Trophoblast cell (in vitro differentiated cells and primary cell): ENCODE data around the gene FLNB.

ENCODE experiments used
- DNase-seq, 2 donors: peaks; one replicate each; pipeline ENCODE4 v3.0.0-alpha.2; 2016
- H2AFZ ChIP-seq: 2 replicates; pipeline ENCODE4 v1.6.1; 2013; ENCODE audit warnings: low read length, moderate library complexity, mild to moderate bottlenecking; ENCODE audit not compliant: insufficient read depth, poor library complexity
- H2AK5ac ChIP-seq: 2 replicates; pipeline ENCODE4 v1.6.1; 2013; ENCODE audit warnings: mild to moderate bottlenecking, low read length
- H2BK120ac ChIP-seq: 2 replicates; pipeline ENCODE4 v1.6.1; 2013; ENCODE audit warnings: low read length, mild to moderate bottlenecking, moderate library complexity; ENCODE audit not compliant: insufficient read depth, poor library complexity
- H2BK12ac ChIP-seq: 2 replicates; pipeline ENCODE4 v1.6.1; 2013; ENCODE audit warnings: mild to moderate bottlenecking, low read length, moderate library complexity
- H2BK5ac ChIP-seq: 2 replicates; pipeline ENCODE4 v1.6.1; 2013; ENCODE audit warnings: low read length, low read depth, moderate library complexity, mild to moderate bottlenecking; ENCODE audit not compliant: poor library complexity
- H3K14ac ChIP-seq: 2 replicates; pipeline ENCODE4 v1.6.1; 2013; ENCODE audit warnings: mild to moderate bottlenecking, low read length
- H3K18ac ChIP-seq: 2 replicates; pipeline ENCODE4 v1.6.1; 2013; ENCODE audit warnings: mild to moderate bottlenecking, low read length
- H3K23ac ChIP-seq: 2 replicates; pipeline ENCODE4 v1.6.1; 2013; ENCODE audit warnings: low read length
- H3K27ac ChIP-seq: 2 replicates; pipeline ENCODE4 v1.5.1; 2013; ENCODE audit warnings: low read depth, mild to moderate bottlenecking, inconsistent platforms, low read length, moderate library complexity
- H3K27me3 ChIP-seq: 2 replicates; pipeline ENCODE4 v1.6.1; 2013; ENCODE audit warnings: inconsistent platforms, mild to moderate bottlenecking, low read length, moderate library complexity; ENCODE audit not compliant: insufficient read depth
- H3K36me3 ChIP-seq, 2 experiments: 1 replicate in 1 of 2; 2 replicates in 1 of 2; pipeline ENCODE4 v1.6.1; 2013; ENCODE audit warnings: low read length in 2 of 2, mild to moderate bottlenecking in 2 of 2, moderate library complexity in 1 of 2; ENCODE audit not compliant: insufficient read depth in 2 of 2, control insufficient read depth in 1 of 2
- H3K4ac ChIP-seq: 2 replicates; pipeline ENCODE4 v1.6.1; 2013; ENCODE audit warnings: low read depth, mild to moderate bottlenecking, low read length, moderate library complexity
- H3K4me1 ChIP-seq, 2 experiments: 1 replicate in 1 of 2; 2 replicates in 1 of 2; pipeline ENCODE4 v1.6.1; 2013; ENCODE audit warnings: low read length in 2 of 2, mild to moderate bottlenecking in 2 of 2, moderate library complexity in 1 of 2; ENCODE audit not compliant: insufficient read depth in 2 of 2, control insufficient read depth in 1 of 2
- H3K4me2 ChIP-seq: 2 replicates; pipeline ENCODE4 v1.6.1; 2013; ENCODE audit warnings: inconsistent platforms, mild to moderate bottlenecking, low read length, moderate library complexity
- H3K4me3 ChIP-seq: 2 replicates; pipeline ENCODE4 v1.5.1; 2013; ENCODE audit warnings: mild to moderate bottlenecking, low read depth, low read length, inconsistent platforms
- H3K79me1 ChIP-seq: one replicate; pipeline ENCODE4 v1.6.1; 2013; ENCODE audit warnings: low read length
- H3K79me2 ChIP-seq: 2 replicates; pipeline ENCODE4 v1.6.1; 2013; ENCODE audit warnings: low read length, mild to moderate bottlenecking; ENCODE audit not compliant: control insufficient read depth, insufficient read depth, poor library complexity
- H3K9ac ChIP-seq: 2 replicates; pipeline ENCODE4 v1.6.1; 2013; ENCODE audit warnings: mild to moderate bottlenecking, low read length
- H3K9me3 ChIP-seq: 2 replicates; pipeline ENCODE4 v1.6.1; 2013; ENCODE audit warnings: low read depth, mild to moderate bottlenecking, control low read depth, inconsistent platforms, low read length; ENCODE audit not compliant: insufficient read depth
- H4K12ac ChIP-seq: 2 replicates; pipeline ENCODE4 v1.6.1; 2013; ENCODE audit warnings: low read depth, mild to moderate bottlenecking, low read length, moderate library complexity
- H4K8ac ChIP-seq: 2 replicates; pipeline ENCODE4 v1.6.1; 2013; ENCODE audit warnings: low read depth, mild to moderate bottlenecking, low read length, moderate library complexity
- H4K91ac ChIP-seq: one replicate; pipeline ENCODE4 v1.6.1; 2013; ENCODE audit warnings: low read depth, mild to moderate bottlenecking, low read length, moderate library complexity
- whole genome bisulfite sequencing: extraction: QIAGEN DNeasy Blood & Tissue Kit; methylation state at CpG from one replicate; pipeline ENCODE4 v1.1.7; 2013; ENCODE audit warnings: missing lambda C conversion rate; ENCODE audit not compliant: insufficient read length, insufficient coverage; ENCODE audit errors: extremely low coverage; 5-methylcytosine and 5-hydroxymethylcytosine counted together

FLNB gene

GRCh38 chr3:58036293-58037032 is 28.2 kb downstream of the FLNB start:
- no CpG with 5 or more reads among the region's 8 CpGs for WGBS
- Histone ChIP-seq H2BK12ac (no peak overlapping the region), H2AK5ac (no peak overlapping the region), H3K36me3 (no peaks in the 10 kb centered on the region), H4K8ac (peak overlapping the region; percentile 14), H3K27me3 (no peaks in the 10 kb centered on the region), H4K91ac (peak overlapping the region; percentile 58), H3K4ac (peak overlapping the region; percentile 29), H3K23ac (no peak overlapping the region), H3K9me3 (no peaks in the 10 kb centered on the region), H3K9ac (no peak overlapping the region), H3K4me2 (peak overlapping the region; percentile 57), H3K79me2 (peaks cover 6% of the 10 kb centered on the region), H2BK5ac (peak overlapping the region; percentile 60), H2BK120ac (no peak overlapping the region), H3K18ac (peak overlapping the region; percentile 14), H3K27ac (peak overlapping the region; percentile 82), H3K14ac (peak overlapping the region; percentile 8), H3K4me1 (peaks cover 35 to 54% of the 10 kb centered on the region in 2 experiments), H3K79me1 (peaks cover 19% of the 10 kb centered on the region), H3K4me3 (no peak overlapping the region), H4K12ac (no peak overlapping the region), H2AFZ (no peak overlapping the region)
- peak in 1 of 2 donors; percentile 32 for DNase-seq

GRCh38 chr3:58037141-58037910 is 29.1 kb downstream of the FLNB start:
- H4K12ac ChIP-seq = no peak overlapping the region
- peaks cover 7% of the 10 kb centered on the region for H3K79me2 ChIP-seq
- no peaks in the 10 kb centered on the region for H3K27me3 ChIP-seq
- H3K4me2 ChIP-seq = peak overlapping the region; percentile 23
- no peak overlapping the region for H2AK5ac ChIP-seq
- H3K14ac ChIP-seq = no peak overlapping the region
- no peak overlapping the region for H3K4me3 ChIP-seq
- H2BK12ac ChIP-seq = peak overlapping the region; percentile 20
- peak; percentile 77 to 79 for DNase-seq
- H3K79me1 ChIP-seq = peaks cover 19% of the 10 kb centered on the region
- H3K36me3 ChIP-seq = no peaks in the 10 kb centered on the region
- H2BK5ac ChIP-seq = peak overlapping the region; percentile 36
- H2AFZ ChIP-seq = no peak overlapping the region
- H2BK120ac ChIP-seq = no peak overlapping the region
- no peak overlapping the region for H4K91ac ChIP-seq
- no peak overlapping the region for H3K4ac ChIP-seq
- no peak overlapping the region for H4K8ac ChIP-seq
- no CpG with 5 or more reads among the region's 13 CpGs for WGBS
- H3K23ac ChIP-seq = no peak overlapping the region
- H3K9me3 ChIP-seq = no peaks in the 10 kb centered on the region
- peak overlapping the region; percentile 74 for H3K27ac ChIP-seq
- peaks cover 39 to 53% of the 10 kb centered on the region in 2 experiments for H3K4me1 ChIP-seq
- no peak overlapping the region for H3K18ac ChIP-seq
- peak overlapping the region; percentile 3 for H3K9ac ChIP-seq

DNA sequence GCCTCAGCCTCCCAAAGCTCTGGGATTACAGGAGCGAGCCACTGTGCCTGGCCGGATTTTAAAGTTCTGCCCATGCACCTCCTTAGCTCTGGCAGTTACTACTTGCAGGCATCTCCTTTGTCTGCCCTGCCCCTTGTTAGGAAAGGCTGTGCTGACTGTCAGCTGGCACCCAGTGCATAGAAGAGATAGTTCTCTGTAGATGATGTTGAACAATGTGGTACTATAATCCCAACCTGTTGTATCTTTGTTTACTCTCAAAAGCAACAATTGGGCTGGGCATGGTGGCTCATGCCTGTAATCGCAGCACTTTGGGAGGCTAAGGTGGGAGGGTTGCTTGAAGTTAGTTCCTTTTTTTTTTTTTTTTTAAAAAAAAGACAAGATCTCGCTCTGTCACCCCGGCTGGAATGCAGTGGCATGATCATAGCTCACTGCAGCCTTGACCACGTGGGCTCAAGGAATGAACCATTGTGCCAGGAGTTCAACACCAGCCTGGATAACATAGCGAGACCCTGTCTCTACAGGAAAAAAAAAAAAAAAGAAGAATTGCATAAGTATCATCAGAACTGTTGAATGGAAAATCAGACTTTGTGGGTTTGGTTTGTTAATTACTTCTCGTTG is 30.6 kb downstream of the FLNB start:
- Histone ChIP-seq H4K8ac (no peak overlapping the region), H4K12ac (no peak overlapping the region), H2BK120ac (no peak overlapping the region), H2AFZ (no peak overlapping the region), H4K91ac (no peak overlapping the region), H3K23ac (no peak overlapping the region), H3K4me3 (no peak overlapping the region), H3K4me2 (no peak overlapping the region), H3K9ac (no peak overlapping the region), H3K18ac (no peak overlapping the region), H2BK5ac (no peak overlapping the region), H3K36me3 (no peaks in the 10 kb centered on the region), H2BK12ac (no peak overlapping the region), H3K4ac (peak overlapping the region; percentile 81), H3K27ac (no peak overlapping the region), H3K79me1 (peaks cover 23% of the 10 kb centered on the region), H3K4me1 (peaks cover 44 to 59% of the 10 kb centered on the region in 2 experiments), H3K14ac (no peak overlapping the region), H3K9me3 (no peaks in the 10 kb centered on the region), H3K27me3 (no peaks in the 10 kb centered on the region), H3K79me2 (peaks cover 12% of the 10 kb centered on the region), H2AK5ac (peak overlapping the region; percentile 18)
- peak in 1 of 2 donors; percentile 56 for DNase-seq
- WGBS = 100% methylated on average over 1 of the region's 8 CpGs

GRCh38 chr3:58039601-58040000 is 31.4 kb downstream of the FLNB start:
- DNase-seq = no peak
- Histone ChIP-seq H3K36me3 (no peaks in the 10 kb centered on the region), H4K91ac (no peak overlapping the region), H3K4me2 (no peak overlapping the region), H2BK12ac (no peak overlapping the region), H3K79me2 (peaks cover 14% of the 10 kb centered on the region), H3K14ac (no peak overlapping the region), H3K79me1 (peaks cover 26% of the 10 kb centered on the region), H4K8ac (no peak overlapping the region), H3K4me1 (peaks cover 49 to 65% of the 10 kb centered on the region in 2 experiments), H3K9ac (no peak overlapping the region), H3K23ac (no peak overlapping the region), H2BK5ac (no peak overlapping the region), H3K4me3 (no peak overlapping the region), H2AFZ (no peak overlapping the region), H3K4ac (peak overlapping the region; percentile 30), H2AK5ac (no peak overlapping the region), H4K12ac (no peak overlapping the region), H3K27ac (no peak overlapping the region), H2BK120ac (no peak overlapping the region), H3K18ac (no peak overlapping the region), H3K9me3 (no peaks in the 10 kb centered on the region), H3K27me3 (no peaks in the 10 kb centered on the region)
- no CpG with 5 or more reads among the region's 2 CpGs for WGBS
